GM12892 (cell line): ENCODE results near the gene ZNF366.
A peak's percentile ranks its signal among the peaks of the same experiment; 100 is the strongest.

Experiments
- DNase-seq: peaks from one replicate; pipeline ENCODE4 v3.0.0; 2011; ENCODE audit not compliant: insufficient read length
- FAIRE-seq: peaks from 2 replicates; lab custom pipeline; 2011; peaks lifted over from hg19 to GRCh38; lab: Jason Lieb, UNC
- POLR2A ChIP-seq: IDR thresholded peaks from 2 replicates; pipeline ENCODE4 v1.6.1; 2011; ENCODE audit warnings: low read depth, low read length, control low read depth
- POLR2AphosphoS5 ChIP-seq: IDR thresholded peaks from 2 replicates; pipeline ENCODE4 v1.6.1; 2011; ENCODE audit warnings: low read depth, low read length, control low read depth
- TAF1 ChIP-seq: IDR thresholded peaks from 2 replicates; pipeline ENCODE4 v1.6.1; 2011; ENCODE audit warnings: low read depth, mild to moderate bottlenecking, control low read depth, low read length, borderline replicate concordance

The ZNF366 gene

GRCh38 chr5:72540759-72541438 is 33.7 kb upstream of the ZNF366 start:
- TF ChIP-seq POLR2A (no peak), POLR2AphosphoS5 (no peak), TAF1 (no peak)
- FAIRE-seq, result no peak

GRCh38 chr5:72539726-72540125 is 32.5 kb upstream of the ZNF366 start:
- TF ChIP-seq TAF1 (no peak), POLR2AphosphoS5 (no peak), POLR2A (no peak)
- no peak for FAIRE-seq
- DNase-seq, result no peak

More at GRCh38 chr5:72540759-72541438, 33.7 kb upstream of the ZNF366 start:
- no peak for DNase-seq

GRCh38 chr5:72539038-72539437 is 31.8 kb upstream of the ZNF366 start:
- no peak for TF ChIP-seq POLR2A
- no peak for TF ChIP-seq POLR2AphosphoS5
- TF ChIP-seq TAF1, result no peak
- FAIRE-seq, result no peak
- no peak for DNase-seq

- FAIRE-seq, result no peak
- DNase-seq, result no peak
Measured at GRCh38 chr5:72537166-72537565, 30.0 kb upstream of the ZNF366 start.

GRCh38 chr5:72531496-72532190 is 24.4 kb upstream of the ZNF366 start:
- no peak for FAIRE-seq
- no peak for DNase-seq
- TF ChIP-seq POLR2AphosphoS5 (no peak), POLR2A (no peak), TAF1 (no peak)

More at GRCh38 chr5:72537166-72537565, 30.0 kb upstream of the ZNF366 start:
- no peak for TF ChIP-seq TAF1
- TF ChIP-seq POLR2AphosphoS5, result no peak
- TF ChIP-seq POLR2A, result no peak

GRCh38 chr5:72530196-72530595 is 23.0 kb upstream of the ZNF366 start:
- DNase-seq, result no peak
- TF ChIP-seq TAF1 (no peak), POLR2A (no peak), POLR2AphosphoS5 (no peak)
- FAIRE-seq, result no peak

GRCh38 chr5:72529383-72529782 is 22.2 kb upstream of the ZNF366 start:
- no peak for FAIRE-seq
- TF ChIP-seq POLR2A (no peak), POLR2AphosphoS5 (no peak), TAF1 (no peak)
- no peak for DNase-seq

GRCh38 chr5:72525816-72526215 is 18.6 kb upstream of the ZNF366 start:
- no peak for DNase-seq
- no peak for TF ChIP-seq POLR2A
- TF ChIP-seq TAF1, result no peak
- no peak for TF ChIP-seq POLR2AphosphoS5
- no peak for FAIRE-seq

GRCh38 chr5:72523960-72524582 is 16.9 kb upstream of the ZNF366 start:
- DNase-seq (no peak), FAIRE-seq (peak; percentile 93)

GRCh38 chr5:72522607-72523006 is 15.4 kb upstream of the ZNF366 start:
- FAIRE-seq (peak; percentile 61), DNase-seq (no peak)
- TF ChIP-seq POLR2AphosphoS5 (no peak), POLR2A (no peak), TAF1 (no peak)

More at GRCh38 chr5:72523960-72524582, 16.9 kb upstream of the ZNF366 start:
- TF ChIP-seq TAF1 (no peak), POLR2AphosphoS5 (no peak), POLR2A (no peak)

- DNase-seq (no peak), FAIRE-seq (no peak)
- no peak for TF ChIP-seq POLR2AphosphoS5
- TF ChIP-seq TAF1, result no peak
- TF ChIP-seq POLR2A, result no peak
Measured at GRCh38 chr5:72519111-72519510, 11.9 kb upstream of the ZNF366 start.
